SU-DHL-6 (cell line): ENCODE results near the gene STX1A.

Experiments used
- CTCF ChIP-seq: fragments of 200-600 bp; sonication (generic); IDR thresholded peaks from one replicate; pipeline ENCODE4 v1.5.1; 2017; ENCODE audit warnings: antibody characterized with exemption, mild to moderate bottlenecking, low read length, moderate library complexity; ENCODE audit not compliant: insufficient read depth, poor library complexity, severe bottlenecking
- EZH2phosphoT487 ChIP-seq: fragments of 200-600 bp; sonication (generic), shearing (Covaris generic); conservative IDR thresholded peaks from 2 replicates; pipeline ENCODE4 v1.6.1; 2018; ENCODE audit warnings: mild to moderate bottlenecking, antibody characterized with exemption, low read length, moderate library complexity, mixed read lengths

GRCh38 chr7:73703225-73703624 is 16.2 kb downstream of the STX1A start:
- TF ChIP-seq CTCF (no peak), EZH2phosphoT487 (no peak)
